Neural progenitor cell (in vitro differentiated cells): ENCODE measurements around the gene RPS6KA2.

Experiments used
- EZH2 ChIP-seq: fragments of 200-600 bp; sonication (generic); IDR thresholded peaks from 2 replicates; pipeline ENCODE4 v1.6.1; 2017; ENCODE audit warnings: antibody characterized with exemption, mild to moderate bottlenecking, moderate library complexity
- EZH2phosphoT487 ChIP-seq: fragments of 200-600 bp; sonication (generic); IDR thresholded peaks from 2 replicates; pipeline ENCODE4 v1.6.1; 2017; ENCODE audit warnings: antibody characterized with exemption
- TF ChIP-seq, protein P1 (sequence below): fragments of 200-600 bp; sonication (generic); IDR thresholded peaks from 2 replicates; pipeline ENCODE4 v1.5.1; 2017; ENCODE audit warnings: antibody characterized with exemption, mild to moderate bottlenecking

DNA sequence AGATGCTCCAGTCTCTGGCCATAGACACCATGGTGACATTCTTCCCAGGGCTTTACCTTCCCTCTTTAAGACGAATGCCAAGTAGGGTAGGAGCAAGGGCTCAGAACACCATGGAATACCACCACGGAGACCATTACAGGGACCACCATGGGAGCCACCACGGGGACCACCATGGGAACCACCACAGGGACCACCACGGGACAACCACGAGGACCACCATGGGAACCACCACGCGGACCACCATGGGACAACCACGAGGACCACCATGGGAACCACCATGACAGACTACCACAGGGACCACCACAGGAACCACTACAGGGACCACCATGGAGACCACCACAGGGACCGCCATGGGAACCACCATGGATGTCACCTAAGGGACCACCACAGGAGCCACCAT lies 177.4 kb downstream of the RPS6KA2 start:
- TF ChIP-seq, protein P1, sequence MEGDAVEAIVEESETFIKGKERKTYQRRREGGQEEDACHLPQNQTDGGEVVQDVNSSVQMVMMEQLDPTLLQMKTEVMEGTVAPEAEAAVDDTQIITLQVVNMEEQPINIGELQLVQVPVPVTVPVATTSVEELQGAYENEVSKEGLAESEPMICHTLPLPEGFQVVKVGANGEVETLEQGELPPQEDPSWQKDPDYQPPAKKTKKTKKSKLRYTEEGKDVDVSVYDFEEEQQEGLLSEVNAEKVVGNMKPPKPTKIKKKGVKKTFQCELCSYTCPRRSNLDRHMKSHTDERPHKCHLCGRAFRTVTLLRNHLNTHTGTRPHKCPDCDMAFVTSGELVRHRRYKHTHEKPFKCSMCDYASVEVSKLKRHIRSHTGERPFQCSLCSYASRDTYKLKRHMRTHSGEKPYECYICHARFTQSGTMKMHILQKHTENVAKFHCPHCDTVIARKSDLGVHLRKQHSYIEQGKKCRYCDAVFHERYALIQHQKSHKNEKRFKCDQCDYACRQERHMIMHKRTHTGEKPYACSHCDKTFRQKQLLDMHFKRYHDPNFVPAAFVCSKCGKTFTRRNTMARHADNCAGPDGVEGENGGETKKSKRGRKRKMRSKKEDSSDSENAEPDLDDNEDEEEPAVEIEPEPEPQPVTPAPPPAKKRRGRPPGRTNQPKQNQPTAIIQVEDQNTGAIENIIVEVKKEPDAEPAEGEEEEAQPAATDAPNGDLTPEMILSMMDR = no peak
- TF ChIP-seq EZH2 = no peak
- no peak for TF ChIP-seq EZH2phosphoT487
